ENCODE results near the gene LUZP2. TPM values are rescaled to one million over a fixed set of nuclear protein-coding genes. Genes with fewer than 3 reads are reported as not detected.

The LUZP2 gene
- total RNA-seq, 1 experiment from 2014 or later, result 3.8 TPM

DNA sequence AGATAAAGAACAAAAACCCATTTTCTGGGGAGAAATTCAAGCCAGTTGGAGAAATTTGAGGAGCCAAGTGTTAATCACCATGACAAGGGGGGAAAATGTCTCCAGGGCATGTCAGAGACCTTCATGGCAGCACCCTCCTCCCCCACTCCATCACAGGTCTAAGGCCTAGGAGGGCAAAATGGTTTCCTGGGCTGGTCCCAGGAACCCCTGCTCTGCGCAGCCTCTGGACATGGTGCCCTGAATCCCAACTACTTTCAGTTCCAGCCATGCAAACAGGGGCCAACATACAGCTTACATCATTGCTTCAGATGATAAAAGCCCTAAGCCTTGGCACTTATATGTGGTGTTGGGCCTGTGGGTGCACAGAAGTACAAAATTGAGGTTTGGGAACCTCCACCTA is 167.5 kb downstream of the LUZP2 start:
- H3K36me3 Mint-ChIP-seq, result peaks cover 28% of the 10 kb centered on the region
- ChIA-PET POLR2A (no interaction called here), CTCF (no interaction called here)
- H3K27ac Mint-ChIP-seq, result no peak overlapping the region
- H3K27me3 Mint-ChIP-seq (ENCODE audit: low read depth), result peaks cover 9% of the 10 kb centered on the region; the same call in 1 of the 2 replicates
- H3K9me3 Mint-ChIP-seq, result peaks cover 35% of the 10 kb centered on the region
- DNase-seq (ENCODE audit: low spot score), result no peak
- H3K4me1 Mint-ChIP-seq, result peaks cover 13% of the 10 kb centered on the region
- TF ChIP-seq NR3C1 (CRISPR knock-in tag; conservative IDR thresholded peaks at IDR 0.05; ENCODE audit: low read depth), result no peak
- TF ChIP-seq, protein P1, sequence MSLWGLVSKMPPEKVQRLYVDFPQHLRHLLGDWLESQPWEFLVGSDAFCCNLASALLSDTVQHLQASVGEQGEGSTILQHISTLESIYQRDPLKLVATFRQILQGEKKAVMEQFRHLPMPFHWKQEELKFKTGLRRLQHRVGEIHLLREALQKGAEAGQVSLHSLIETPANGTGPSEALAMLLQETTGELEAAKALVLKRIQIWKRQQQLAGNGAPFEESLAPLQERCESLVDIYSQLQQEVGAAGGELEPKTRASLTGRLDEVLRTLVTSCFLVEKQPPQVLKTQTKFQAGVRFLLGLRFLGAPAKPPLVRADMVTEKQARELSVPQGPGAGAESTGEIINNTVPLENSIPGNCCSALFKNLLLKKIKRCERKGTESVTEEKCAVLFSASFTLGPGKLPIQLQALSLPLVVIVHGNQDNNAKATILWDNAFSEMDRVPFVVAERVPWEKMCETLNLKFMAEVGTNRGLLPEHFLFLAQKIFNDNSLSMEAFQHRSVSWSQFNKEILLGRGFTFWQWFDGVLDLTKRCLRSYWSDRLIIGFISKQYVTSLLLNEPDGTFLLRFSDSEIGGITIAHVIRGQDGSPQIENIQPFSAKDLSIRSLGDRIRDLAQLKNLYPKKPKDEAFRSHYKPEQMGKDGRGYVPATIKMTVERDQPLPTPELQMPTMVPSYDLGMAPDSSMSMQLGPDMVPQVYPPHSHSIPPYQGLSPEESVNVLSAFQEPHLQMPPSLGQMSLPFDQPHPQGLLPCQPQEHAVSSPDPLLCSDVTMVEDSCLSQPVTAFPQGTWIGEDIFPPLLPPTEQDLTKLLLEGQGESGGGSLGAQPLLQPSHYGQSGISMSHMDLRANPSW (CRISPR knock-in tag; conservative IDR thresholded peaks at IDR 0.05; ENCODE audit: low read depth), result no peak
- TF ChIP-seq SOX15 (CRISPR knock-in tag; IDR thresholded peaks at IDR 0.05), result no peak
- no peak for TF ChIP-seq ESRRA (CRISPR knock-in tag; IDR thresholded peaks at IDR 0.05; ENCODE audit: borderline replicate concordance)
- TF ChIP-seq, protein P2, sequence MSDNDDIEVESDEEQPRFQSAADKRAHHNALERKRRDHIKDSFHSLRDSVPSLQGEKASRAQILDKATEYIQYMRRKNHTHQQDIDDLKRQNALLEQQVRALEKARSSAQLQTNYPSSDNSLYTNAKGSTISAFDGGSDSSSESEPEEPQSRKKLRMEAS (CRISPR knock-in tag; IDR thresholded peaks at IDR 0.05), result no peak
- no peak for TF ChIP-seq RORB (CRISPR knock-in tag; IDR thresholded peaks at IDR 0.05)
- no peak for TF ChIP-seq TEAD1 (CRISPR knock-in tag; IDR thresholded peaks at IDR 0.05)
- TF ChIP-seq NFE2L1 (CRISPR knock-in tag; IDR thresholded peaks at IDR 0.05), result no peak
- TF ChIP-seq, protein P3, sequence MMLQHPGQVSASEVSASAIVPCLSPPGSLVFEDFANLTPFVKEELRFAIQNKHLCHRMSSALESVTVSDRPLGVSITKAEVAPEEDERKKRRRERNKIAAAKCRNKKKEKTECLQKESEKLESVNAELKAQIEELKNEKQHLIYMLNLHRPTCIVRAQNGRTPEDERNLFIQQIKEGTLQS (CRISPR knock-in tag; conservative IDR thresholded peaks at IDR 0.05), result no peak
- TF ChIP-seq ZNF121 (CRISPR knock-in tag; IDR thresholded peaks at IDR 0.05), result no peak
- TF ChIP-seq GTF2I (CRISPR knock-in tag; conservative IDR thresholded peaks at IDR 0.05), result no peak
- TF ChIP-seq, protein P4, sequence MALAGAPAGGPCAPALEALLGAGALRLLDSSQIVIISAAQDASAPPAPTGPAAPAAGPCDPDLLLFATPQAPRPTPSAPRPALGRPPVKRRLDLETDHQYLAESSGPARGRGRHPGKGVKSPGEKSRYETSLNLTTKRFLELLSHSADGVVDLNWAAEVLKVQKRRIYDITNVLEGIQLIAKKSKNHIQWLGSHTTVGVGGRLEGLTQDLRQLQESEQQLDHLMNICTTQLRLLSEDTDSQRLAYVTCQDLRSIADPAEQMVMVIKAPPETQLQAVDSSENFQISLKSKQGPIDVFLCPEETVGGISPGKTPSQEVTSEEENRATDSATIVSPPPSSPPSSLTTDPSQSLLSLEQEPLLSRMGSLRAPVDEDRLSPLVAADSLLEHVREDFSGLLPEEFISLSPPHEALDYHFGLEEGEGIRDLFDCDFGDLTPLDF (CRISPR knock-in tag; IDR thresholded peaks at IDR 0.05), result no peak
- TF ChIP-seq, protein P5, sequence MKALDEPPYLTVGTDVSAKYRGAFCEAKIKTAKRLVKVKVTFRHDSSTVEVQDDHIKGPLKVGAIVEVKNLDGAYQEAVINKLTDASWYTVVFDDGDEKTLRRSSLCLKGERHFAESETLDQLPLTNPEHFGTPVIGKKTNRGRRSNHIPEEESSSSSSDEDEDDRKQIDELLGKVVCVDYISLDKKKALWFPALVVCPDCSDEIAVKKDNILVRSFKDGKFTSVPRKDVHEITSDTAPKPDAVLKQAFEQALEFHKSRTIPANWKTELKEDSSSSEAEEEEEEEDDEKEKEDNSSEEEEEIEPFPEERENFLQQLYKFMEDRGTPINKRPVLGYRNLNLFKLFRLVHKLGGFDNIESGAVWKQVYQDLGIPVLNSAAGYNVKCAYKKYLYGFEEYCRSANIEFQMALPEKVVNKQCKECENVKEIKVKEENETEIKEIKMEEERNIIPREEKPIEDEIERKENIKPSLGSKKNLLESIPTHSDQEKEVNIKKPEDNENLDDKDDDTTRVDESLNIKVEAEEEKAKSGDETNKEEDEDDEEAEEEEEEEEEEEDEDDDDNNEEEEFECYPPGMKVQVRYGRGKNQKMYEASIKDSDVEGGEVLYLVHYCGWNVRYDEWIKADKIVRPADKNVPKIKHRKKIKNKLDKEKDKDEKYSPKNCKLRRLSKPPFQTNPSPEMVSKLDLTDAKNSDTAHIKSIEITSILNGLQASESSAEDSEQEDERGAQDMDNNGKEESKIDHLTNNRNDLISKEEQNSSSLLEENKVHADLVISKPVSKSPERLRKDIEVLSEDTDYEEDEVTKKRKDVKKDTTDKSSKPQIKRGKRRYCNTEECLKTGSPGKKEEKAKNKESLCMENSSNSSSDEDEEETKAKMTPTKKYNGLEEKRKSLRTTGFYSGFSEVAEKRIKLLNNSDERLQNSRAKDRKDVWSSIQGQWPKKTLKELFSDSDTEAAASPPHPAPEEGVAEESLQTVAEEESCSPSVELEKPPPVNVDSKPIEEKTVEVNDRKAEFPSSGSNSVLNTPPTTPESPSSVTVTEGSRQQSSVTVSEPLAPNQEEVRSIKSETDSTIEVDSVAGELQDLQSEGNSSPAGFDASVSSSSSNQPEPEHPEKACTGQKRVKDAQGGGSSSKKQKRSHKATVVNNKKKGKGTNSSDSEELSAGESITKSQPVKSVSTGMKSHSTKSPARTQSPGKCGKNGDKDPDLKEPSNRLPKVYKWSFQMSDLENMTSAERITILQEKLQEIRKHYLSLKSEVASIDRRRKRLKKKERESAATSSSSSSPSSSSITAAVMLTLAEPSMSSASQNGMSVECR (CRISPR knock-in tag; IDR thresholded peaks at IDR 0.05; ENCODE audit: borderline replicate concordance), result no peak
- no peak for TF ChIP-seq ZNF423 (CRISPR knock-in tag; IDR thresholded peaks at IDR 0.05)
- no peak for TF ChIP-seq NR2C2 (CRISPR knock-in tag; IDR thresholded peaks at IDR 0.05)
- TF ChIP-seq, protein P6, sequence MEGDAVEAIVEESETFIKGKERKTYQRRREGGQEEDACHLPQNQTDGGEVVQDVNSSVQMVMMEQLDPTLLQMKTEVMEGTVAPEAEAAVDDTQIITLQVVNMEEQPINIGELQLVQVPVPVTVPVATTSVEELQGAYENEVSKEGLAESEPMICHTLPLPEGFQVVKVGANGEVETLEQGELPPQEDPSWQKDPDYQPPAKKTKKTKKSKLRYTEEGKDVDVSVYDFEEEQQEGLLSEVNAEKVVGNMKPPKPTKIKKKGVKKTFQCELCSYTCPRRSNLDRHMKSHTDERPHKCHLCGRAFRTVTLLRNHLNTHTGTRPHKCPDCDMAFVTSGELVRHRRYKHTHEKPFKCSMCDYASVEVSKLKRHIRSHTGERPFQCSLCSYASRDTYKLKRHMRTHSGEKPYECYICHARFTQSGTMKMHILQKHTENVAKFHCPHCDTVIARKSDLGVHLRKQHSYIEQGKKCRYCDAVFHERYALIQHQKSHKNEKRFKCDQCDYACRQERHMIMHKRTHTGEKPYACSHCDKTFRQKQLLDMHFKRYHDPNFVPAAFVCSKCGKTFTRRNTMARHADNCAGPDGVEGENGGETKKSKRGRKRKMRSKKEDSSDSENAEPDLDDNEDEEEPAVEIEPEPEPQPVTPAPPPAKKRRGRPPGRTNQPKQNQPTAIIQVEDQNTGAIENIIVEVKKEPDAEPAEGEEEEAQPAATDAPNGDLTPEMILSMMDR (IDR thresholded peaks at IDR 0.05), result no peak
- no peak for TF ChIP-seq ZBTB21 (CRISPR knock-in tag; IDR thresholded peaks at IDR 0.05; ENCODE audit: borderline replicate concordance)
- no peak for TF ChIP-seq ZNF263 (CRISPR knock-in tag; IDR thresholded peaks at IDR 0.05; ENCODE audit: low read depth)
- ATAC-seq, result no peak
- H3K4me3 Mint-ChIP-seq, result no peak overlapping the region
